H7 (cell line): ENCODE data around the gene OR5H15. TPM values are rescaled to one million over a fixed set of nuclear protein-coding genes. Genes with fewer than 3 reads are reported as not detected.
"Not testable (repeated sequence)": the region's sequence is repeated elsewhere in the genome, so short reads cannot be mapped to it uniquely, and the experiment has no call there.

Experiments
- DNase-seq: peaks from one replicate; pipeline ENCODE4 v3.0.0; 2012
- H3K27me3 ChIP-seq: 2 replicates; pipeline ENCODE4 v1.6.0; 2011; ENCODE audit warnings: mild to moderate bottlenecking, low read length; ENCODE audit not compliant: control insufficient read depth, insufficient read depth
- H3K36me3 ChIP-seq: replicated peaks from 2 replicates; pipeline ENCODE4 v1.5.1; 2011; ENCODE audit warnings: low read length; ENCODE audit not compliant: control insufficient read depth, insufficient read depth
- H3K4me3 ChIP-seq: 2 replicates; pipeline ENCODE4 v1.5.1; 2011; ENCODE audit warnings: low read depth, mild to moderate bottlenecking, control low read depth, low read length, moderate library complexity; ENCODE audit not compliant: insufficient read depth
- total RNA-seq: library from RNA; depleted of rRNA; stranded (reverse); fragments of >200 nt; shearing (Covaris generic); gene quantifications from 2 replicates; pipeline ENCODE4 v1.2.3, GENCODE V29; 2014; rRNA removed

Gene OR5H15
- total RNA-seq, 1 experiment from 2014 or later, result not detected

DNA sequence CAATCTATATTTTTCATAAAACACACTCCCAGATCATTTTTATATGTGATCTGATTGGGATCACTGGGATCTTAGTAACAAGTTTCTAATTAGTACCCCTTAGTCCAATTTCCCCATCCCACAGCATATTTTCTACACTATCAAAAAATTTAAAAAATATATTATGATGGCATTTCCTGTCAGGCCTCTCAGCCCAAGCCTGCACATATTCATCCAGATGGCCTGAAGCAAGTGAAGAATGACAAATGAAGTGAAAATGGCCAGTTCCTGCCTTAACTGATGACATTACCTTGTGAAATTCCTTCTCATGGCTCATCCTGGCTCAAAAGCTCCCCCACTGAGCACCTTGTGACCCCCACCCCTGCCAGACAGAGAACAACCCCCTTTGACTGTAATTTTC, 24.4 kb downstream of the OR5H15 start:
- H3K36me3 ChIP-seq, H3K4me3 ChIP-seq, DNase-seq, H3K27me3 ChIP-seq: not testable (repeated sequence)

DNA sequence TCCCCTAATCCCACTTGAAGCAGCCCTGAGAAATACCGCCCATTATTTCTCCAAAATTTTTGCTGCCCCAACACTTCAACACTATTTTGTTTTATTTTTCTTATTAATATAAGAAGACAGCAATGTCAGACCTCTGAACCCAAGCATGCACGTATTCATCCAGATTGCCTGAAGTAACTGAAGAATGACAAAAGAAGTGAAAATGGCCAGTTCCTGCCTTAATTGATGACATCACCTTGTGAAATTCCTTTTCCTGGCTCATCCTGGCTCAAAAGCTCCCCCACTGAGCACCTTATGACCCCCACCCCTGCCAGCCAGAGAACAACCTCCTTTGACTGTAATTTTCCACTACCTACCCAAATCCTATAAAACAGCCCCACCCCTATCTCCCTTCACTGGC, 29.8 kb downstream of the OR5H15 start:
- not testable (repeated sequence) for H3K27me3 ChIP-seq, H3K36me3 ChIP-seq, DNase-seq, H3K4me3 ChIP-seq

DNA sequence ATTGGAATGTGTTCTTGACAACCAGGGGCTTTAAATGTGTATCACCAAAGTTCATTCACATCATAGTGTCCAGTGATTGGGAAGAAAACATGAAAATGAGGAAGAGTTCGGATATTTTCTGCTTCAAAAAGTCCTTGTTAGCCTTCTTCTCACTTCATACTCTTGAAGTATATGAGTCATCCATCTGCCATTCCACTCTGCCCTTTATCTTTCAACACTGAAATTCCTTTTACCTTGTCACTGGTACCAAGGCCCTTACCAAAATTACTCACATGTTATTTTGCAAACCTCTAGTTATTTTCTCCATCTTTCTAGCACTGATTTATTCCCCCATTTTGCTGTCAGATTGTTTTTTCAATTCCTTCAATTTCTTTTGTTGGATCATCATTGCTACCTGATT, 32.5 kb downstream of the OR5H15 start:
- no peaks in the 10 kb centered on the region for H3K27me3 ChIP-seq
- H3K4me3 ChIP-seq, result no peak overlapping the region
- no peak for DNase-seq
- H3K36me3 ChIP-seq, result no peaks in the 10 kb centered on the region

DNA sequence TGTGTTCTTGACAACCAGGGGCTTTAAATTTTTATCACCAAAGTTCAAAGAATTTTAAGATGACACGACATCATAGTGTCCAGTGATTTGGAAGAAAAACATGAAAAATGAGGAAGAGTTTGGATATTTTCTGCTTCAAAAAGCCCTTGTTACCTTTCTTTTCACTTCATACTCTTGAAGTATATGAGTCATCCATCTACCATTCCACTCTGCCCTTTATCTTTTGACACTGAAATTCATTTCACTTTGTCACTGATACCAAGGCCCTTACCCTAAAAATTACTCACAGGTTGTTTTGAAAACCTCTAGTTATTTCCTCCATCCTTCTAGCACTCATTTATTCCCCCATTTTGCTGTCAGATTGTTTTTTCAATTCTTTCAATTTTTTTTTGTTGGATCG, 42.7 kb downstream of the OR5H15 start:
- DNase-seq, result no peak
- Histone ChIP-seq H3K4me3 (no peak overlapping the region), H3K36me3 (no peaks in the 10 kb centered on the region), H3K27me3 (no peaks in the 10 kb centered on the region)

DNA sequence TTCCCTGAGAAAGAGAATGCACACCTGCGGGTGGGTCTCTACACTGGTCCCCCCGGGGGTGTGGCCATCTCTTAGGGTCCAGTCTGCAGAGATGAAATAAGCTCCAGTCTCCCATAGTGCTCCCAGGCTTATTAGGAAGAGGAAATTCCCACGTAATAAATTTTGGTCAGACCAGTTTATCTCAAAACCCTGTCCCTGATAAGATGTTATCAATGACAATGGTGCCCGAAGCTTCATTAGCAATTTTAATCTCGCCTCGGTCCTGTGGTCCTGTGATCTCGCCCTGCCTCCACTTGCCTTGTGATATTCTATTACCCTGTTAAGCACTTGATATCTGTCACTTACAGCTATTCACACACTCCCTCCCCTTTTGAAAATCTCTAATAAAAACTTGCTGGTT, 46.8 kb downstream of the OR5H15 start:
- Histone ChIP-seq H3K36me3 (no peaks in the 10 kb centered on the region), H3K4me3 (no peak overlapping the region), H3K27me3 (no peaks in the 10 kb centered on the region)
- no peak for DNase-seq

DNA sequence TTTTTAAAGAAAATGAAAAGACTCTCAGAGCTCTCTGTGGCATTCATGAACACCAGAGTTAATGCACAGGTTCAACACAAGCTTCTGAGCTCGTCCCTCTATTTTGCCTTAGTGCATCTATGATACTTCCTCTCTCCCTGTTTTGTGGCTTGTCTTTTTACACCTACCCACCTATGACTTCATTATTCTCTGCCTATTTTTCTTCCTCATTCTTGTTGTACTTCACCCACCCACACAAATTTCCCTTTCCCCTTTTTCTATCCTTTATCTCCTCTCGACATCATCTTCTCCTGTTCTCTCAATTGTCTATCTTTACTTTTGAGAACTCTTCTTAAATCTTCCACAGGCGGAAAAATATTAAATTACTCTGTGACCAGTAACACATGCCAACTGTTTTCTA, 48.6 kb downstream of the OR5H15 start:
- DNase-seq, result no peak
- no peak overlapping the region for H3K4me3 ChIP-seq
- H3K36me3 ChIP-seq, result no peaks in the 10 kb centered on the region
- H3K27me3 ChIP-seq, result no peaks in the 10 kb centered on the region

Other genes with a start within 250 kb of the OR5H15 start
- 12.8 and 14.6 TPM in 2 replicates for gene RIOX2, start 194.3 kb upstream of the OR5H15 start, total RNA-seq
- gene GABRR3, start 131.4 kb upstream of the OR5H15 start, total RNA-seq, result not detected in 2 replicates
- not detected in 2 replicates for gene OR5AC2, start 79.5 kb upstream of the OR5H15 start, total RNA-seq
- not detected in 2 replicates for gene OR5H1, start 36.0 kb upstream of the OR5H15 start, total RNA-seq
- not detected in 2 replicates for gene OR5H14, start 19.2 kb upstream of the OR5H15 start, total RNA-seq
- gene OR5H6, start 97.5 kb downstream of the OR5H15 start, total RNA-seq, result not detected in 2 replicates
- not detected in 2 replicates for gene OR5H2, start 115.8 kb downstream of the OR5H15 start, total RNA-seq
- not detected in 2 replicates for gene OR5K4, start 187.2 kb downstream of the OR5H15 start, total RNA-seq
- not detected in 2 replicates for gene OR5K3, start 224.0 kb downstream of the OR5H15 start, total RNA-seq